Measurements from ENCODE around the gene CD40LG.

The CD40LG gene

DNA sequence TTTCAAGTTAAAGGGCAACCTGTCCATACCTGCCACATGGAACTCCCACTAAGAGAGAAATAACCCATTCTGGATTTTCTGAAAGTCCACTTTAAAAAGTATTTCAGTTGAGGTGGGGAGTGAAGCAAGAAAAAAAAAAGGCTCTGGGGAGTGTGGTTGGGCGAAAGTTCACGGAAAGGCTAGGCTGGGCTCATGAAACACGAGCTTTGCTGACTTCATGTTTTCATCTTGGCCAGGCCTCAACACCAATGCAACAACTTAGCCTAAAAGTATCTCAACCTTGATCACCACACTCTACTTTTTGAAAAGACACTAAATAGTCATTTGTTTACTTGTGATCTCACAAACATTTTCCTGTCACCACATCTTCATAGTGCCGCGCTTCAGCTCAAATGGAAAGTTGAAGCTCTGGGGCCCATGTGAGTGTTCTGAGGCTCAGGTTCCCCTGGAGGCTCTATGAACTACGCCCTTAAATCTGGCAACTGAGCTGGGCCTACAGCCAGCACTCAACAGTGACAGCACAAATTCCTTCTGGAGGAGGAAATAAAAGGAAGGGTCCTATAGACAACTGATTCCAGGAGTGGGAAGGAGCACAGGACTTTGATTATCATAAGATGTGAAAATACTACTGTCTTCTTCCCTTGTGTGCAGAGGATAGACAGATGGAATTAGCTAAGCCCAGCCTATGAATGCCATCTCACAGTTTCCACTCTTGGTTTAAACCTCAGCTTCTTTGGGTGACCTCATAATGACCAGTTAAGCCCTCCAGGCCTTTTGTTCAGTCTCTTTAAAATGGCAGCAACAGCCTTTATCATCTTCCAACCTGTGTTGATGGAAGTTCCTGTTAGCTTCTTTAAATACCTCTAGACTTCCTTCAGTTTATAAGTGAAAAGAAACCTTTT, 5.1 kb downstream of the CD40LG start:
- DNase-seq, result no peak

DNA sequence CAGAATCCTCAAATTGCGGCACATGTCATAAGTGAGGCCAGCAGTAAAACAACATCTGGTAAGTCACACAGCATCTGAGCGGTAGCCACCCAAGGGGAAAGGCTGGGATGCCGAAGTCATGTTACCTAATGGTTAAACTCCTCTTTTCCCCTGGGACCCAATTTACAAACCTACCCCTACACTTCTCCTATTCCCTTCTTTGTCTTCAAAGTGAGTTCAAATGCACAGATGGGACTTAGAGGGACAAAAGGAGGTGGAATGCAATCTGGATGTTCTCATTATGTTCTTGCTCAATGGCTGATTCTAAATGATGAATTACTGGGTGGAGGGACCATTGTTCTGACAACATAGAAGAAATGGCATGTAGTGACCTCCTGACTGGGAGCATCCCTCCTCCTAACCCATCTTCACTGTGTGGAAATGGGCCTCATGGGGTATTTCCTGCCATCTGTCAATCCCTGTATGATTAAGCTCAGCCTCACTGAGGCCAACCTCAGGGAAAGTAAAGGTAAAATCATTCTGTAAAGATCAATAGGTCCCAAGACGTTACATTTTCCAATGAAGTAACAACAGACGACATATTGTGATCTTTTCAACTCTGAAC, 8.5 kb downstream of the CD40LG start:
- no peak for DNase-seq

DNA sequence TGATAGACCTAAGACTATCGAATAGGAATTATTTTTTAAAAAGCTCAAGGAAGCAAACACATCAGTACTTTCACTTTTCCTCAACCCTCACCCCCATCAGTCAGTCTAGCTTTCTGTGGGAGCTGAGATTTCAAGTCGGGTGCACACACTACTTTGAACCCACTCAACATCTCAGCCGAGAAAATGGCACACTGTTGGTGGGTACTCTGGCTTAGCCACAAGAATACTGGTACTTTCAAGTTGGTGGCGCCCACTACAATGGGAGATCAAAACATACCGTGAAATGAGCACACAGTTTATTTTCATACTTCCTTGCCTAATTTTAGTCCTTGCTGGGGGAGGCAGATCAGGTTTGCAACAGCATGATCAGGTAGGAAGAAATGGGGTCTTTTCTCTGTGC, 10.2 kb downstream of the CD40LG start:
- DNase-seq, result no peak

DNA sequence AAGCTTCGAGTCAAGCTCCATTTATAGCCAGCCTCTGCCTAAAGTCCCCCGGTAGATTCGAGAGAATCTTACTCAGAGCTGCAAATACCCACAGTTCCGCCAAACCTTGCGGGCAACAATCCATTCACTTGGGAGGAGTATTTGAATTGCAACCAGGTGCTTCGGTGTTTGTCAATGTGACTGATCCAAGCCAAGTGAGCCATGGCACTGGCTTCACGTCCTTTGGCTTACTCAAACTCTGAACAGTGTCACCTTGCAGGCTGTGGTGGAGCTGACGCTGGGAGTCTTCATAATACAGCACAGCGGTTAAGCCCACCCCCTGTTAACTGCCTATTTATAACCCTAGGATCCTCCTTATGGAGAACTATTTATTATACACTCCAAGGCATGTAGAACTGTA, 11.2 kb downstream of the CD40LG start:
- no peak for DNase-seq

DNA sequence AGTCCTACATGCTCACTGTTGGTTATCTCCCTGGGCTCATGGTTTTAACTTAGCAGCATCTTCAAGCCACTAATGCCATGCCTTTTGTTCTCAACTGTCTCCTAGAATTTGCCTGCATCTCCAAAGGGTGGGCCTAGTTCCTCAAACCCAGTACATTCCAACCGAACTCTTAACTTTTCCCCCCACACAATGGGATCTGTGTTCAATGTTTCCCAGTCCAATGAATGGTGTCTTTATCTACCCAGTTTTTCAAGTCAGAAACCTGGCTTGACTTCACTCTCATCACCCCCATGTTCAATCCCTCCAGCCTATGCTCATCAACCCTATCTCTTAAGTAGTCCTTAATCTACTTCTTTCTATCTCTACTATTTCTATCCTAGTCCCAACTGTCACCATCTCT, 12.9 kb downstream of the CD40LG start:
- no peak for DNase-seq

DNA sequence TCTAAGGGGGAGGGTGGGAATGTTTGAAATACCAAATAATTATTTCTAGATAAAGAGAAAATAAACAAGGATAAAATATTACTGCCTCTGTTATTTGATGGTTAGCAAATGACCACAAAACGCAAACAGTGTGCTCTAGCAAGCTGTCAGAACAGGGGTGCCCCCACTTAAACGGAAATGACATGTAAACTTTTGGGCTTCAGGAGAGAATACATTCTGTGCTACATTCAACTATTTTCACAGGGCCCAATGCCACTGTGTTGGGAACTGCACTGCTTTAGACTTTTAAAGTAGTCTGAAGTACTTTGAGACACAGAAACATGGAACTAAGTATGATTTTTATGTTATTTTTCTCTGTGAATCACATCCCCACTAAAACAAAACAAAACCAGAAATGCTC, 14.1 kb downstream of the CD40LG start:
- no peak for DNase-seq

DNA sequence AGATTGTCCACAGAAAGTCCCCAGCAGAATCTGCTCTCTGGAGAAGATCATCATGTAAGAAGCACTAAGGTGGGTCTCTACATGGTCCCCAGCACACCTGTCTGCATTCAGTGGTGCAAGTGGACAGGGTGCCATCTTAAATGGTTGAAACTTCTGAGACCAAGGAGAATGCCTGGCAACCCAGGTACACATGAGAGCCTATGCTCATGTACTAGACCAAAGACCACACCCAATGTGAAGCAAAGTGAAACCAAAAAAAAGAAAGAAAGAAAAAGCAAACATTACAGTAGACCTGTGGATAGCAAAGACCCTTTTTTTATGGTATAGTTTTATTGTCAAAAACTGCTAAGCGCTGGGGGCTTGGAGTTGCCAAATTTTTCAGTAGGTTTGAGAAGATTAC, 15.0 kb downstream of the CD40LG start:
- DNase-seq, result no peak

DNA sequence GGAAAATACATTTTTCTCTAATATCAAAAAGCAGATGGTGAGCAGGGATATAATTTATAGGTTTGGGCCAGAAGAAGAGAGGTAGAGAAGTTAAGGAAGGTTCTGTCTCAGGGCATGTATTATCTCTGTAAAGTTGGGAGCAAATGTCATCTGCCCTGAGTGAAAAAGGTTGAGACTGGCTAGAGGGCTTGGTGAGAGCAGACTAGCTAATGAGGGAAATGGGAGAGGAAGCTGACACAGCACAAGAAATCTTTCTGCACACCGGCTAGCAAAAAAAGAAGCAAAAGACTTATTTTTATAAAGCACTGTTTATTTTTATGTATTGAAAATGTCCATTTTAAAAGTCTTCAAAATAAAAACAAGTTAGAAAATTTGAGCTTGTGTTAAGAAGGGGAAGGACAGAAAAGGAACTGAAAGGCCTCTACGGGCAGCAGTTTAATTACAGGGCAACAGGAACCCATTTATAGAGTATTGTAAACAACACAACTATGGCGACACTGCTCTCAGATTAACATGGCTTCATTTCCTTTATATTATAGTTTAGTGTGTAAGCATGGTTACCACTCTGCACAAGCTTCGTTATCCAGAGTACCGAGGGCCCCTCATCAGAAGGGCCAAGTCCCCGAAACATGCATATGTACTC, 17.4 kb downstream of the CD40LG start:
- DNase-seq, result no peak

DNA sequence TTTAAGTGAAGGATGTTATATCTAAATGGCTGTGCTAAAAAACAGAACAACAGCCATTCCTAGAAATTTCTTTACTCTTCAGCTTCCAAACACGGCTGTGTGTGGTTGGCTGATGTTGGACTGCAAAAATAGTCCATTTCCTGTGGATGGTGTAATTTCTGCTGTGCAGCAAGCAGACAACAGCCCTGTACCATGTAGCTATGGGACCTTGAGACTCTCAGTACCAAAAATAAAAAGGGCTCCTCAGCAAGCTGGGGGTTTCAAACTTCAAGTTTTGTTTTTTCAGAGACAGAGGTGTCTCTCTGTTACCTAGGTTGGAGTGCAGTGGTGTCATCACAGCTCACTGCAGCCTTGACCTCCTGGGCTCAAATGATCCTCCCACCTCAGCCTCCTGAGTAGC, 18.1 kb downstream of the CD40LG start:
- DNase-seq, result no peak

DNA sequence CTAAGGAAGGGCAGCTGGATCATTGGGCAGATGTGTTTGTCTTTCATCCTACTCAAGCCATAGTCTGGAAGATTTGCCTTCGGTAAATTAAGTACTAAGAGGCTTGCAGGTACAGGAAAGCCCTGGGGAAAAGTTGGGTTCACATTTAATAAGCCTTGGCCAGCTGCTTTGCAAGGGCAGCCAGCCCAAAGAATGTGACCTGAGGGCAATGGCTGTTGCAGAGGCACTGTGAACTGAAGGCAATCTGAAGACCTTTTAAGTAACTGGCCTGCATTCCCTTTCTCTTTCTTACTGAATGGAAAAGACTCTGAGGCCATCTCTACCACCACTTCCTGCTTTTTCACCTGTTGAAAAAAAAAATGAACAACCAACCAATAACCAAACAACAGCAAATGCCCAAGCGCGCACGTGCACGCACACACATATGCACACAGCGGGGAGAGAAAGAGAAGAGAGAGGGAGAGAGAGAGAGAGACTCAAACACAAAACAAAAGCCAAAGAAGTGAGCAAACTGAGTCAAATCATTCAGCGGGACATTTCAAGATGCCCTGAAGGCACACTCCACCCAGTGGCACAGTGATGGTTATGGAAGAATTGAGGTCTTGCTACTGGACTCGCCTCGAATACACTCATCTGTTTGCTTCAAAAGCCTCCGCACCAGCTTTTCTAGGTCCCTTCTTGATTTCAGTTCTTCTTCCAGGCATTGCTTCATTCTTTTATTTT, 19.6 kb downstream of the CD40LG start:
- no peak for DNase-seq

DNA sequence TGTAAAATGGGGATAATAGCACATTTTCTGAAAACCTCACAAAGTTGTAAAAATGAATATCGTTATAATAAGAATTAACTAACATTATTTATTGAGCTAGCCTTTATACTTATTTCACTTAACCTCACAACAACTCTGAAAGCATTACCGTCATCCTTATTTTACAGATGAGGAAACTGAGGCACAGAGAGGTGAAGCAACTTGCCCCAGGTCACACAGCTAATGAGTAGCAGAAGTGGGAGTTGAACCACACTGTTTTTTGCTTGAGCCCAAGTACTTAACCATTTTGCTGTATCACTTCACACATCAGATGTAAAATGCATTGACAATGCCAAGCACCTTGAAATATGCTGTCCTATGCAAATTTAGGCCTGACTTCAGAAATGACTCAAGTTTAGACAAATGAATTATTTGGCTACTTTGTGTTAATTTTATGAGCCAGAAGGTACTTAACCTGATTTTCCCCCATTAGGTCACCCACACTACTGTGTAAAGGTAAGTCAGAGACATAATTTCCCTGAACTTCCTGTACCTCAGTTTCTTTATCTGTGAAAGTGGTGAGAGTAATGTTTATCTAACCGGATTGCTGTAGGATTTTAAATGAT, 23.1 kb downstream of the CD40LG start:
- no peak for DNase-seq

DNA sequence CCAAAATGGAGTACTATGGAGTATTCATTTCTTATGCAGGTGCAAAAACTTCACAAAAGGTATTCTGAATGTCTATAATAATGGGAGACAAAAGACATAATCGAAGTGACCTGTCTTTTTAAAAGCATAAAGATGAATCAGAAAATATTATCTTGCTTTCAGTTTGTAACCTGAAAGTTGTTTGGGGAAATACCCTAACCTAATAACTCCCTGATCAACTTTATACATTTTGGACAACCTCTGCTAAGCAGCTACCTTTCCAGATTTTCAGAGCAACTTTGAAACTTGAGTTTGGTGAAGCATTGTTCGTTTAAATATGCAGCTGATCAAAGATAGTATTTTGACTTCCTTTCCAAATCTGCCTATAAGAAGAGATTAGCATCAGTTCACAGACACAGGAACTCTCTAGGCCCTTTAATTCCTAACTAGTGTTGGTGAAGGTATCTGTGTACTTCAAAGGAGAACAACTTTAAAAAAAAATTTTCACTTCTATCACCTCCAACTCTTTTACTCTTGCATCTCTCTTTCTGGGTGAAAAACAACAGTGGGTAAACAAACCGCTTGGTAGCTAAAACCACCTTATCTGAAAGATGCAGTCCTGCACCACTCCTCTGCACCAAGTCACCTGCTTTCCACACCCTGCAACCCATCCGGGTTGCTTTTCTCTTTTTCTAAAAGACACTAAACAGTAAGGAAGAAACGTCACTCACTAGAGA, 26.5 kb downstream of the CD40LG start:
- DNase-seq, result no peak

DNA sequence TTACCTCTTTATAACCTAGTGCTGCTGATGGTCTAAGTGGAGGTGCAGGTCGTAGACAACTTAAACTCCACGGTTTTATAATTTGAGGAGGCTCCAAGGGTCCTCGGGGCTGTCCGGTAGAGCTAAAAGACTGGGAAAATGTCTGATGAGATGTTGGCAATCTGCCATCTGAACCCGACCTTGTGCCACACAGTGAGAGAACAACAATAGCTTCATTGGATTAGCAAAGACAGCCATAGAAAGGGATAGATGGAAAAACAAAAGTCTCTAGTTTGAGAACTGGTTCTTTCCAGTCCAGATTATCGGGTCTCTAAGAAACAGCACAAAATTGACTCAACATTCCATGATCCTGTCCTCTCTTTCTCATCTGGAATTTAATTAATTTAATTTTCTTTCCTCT, 31.6 kb downstream of the CD40LG start:
- no peak for DNase-seq

DNA sequence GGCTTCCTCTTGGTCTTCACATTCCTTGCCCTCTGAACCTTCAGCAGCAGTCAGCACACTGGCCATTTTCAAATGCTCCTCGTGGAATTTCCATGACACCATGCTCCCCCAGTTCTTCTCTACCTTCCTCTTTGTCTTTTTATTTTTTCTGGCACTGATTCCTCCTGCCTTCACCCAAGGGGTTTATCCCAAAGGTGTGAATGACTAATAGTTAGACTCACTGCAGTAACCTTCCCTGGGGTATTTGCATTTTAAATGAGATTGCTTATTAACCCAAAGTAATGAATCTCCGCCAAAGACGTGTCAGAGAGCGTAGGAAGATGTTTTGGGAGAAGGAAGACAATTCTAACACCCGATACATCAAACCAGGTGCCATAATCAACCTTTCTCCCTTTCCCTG, 36.2 kb downstream of the CD40LG start:
- DNase-seq, result no peak

DNA sequence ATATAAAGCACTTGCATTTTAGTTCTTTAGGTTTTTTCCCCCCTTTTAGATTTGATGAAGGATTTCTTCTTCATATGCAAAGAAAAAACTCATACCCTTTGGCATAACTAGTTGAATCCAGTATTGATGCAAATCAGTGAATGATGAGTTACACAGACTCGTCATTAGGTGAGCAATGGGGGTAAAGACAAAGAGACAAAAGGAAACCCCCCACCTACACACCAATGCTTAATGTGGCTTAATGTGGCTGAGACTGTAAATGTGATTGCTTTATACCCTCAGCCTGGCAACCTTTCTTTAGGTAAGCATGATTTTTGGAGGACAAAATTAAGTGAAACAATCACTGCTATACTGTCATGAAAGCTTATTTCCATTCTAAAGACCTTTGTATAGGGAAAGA, 39.5 kb downstream of the CD40LG start:
- no peak for DNase-seq

DNA sequence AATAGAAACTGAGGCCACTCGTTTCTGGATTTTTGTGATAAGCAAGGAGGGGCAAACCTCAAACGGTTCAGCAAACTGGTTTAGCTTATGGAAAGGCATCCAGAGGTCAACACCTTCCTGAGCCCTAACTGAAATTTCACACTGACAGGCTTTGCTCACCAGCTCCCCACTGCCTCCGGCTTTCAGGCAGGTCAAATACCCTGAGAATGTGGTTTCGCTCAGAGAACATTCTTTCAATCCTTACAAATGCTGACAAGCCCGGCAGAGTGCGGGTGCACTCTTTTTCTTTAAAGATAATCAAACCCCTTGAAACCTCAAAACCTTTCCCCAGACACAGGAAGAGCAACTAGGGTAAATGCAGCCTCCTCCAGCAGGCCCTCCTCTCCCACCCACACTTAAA, 41.5 kb downstream of the CD40LG start:
- no peak for DNase-seq

DNA sequence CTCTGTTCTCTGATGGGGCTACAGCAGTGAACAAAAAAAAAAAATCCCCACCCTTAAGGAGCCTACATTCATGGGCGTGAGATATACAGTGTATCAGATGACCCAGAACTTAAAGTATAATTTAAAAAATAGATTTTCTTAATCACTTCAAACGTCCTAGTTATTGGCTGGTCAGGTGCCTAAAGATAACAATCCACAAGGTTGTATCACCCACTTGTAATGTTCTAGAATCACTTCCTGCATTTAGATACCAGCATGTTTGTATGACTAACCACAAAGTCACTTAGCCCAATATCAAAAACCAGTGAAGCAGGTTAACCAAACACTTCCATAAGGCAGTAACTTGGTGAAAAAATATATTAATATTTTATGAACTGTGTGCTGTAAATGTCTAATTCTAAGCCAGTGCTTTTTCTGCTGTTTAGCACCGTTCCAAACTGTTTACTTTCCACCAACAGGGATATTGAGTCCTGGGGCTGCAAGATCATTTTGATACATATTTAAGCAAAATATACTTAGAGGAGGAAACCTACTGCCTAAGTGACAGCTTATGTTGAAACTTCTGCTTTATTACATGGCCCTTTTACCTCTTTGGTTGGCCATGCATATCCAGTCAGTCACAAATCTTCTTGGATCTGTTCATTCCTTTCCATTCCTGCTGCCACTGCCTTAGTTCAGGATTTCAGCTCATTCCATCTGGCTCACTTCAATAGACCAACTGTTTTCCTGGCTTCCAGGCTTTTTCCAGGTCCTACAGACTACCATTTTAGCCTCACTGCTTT, 43.3 kb downstream of the CD40LG start:
- no peak for DNase-seq

DNA sequence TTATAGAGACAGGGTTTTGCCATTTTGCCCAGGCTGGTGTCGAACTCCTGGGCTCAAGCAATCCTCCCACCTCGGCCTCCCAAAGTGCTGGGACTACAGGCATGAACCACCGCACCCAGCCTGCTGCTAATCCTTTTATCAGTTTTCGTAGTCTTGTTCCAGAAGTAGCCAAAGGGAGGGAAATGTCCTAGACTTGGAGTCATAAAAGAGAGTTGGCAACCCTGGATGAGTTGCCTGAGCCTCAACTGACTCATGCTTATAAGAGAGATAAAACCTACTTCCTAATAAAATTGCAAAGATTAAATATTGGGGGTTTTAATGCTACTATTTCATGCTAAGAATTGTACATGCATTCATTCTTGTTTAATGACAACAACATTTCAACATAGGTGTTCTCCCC, 44.3 kb downstream of the CD40LG start:
- no peak for DNase-seq

DNA sequence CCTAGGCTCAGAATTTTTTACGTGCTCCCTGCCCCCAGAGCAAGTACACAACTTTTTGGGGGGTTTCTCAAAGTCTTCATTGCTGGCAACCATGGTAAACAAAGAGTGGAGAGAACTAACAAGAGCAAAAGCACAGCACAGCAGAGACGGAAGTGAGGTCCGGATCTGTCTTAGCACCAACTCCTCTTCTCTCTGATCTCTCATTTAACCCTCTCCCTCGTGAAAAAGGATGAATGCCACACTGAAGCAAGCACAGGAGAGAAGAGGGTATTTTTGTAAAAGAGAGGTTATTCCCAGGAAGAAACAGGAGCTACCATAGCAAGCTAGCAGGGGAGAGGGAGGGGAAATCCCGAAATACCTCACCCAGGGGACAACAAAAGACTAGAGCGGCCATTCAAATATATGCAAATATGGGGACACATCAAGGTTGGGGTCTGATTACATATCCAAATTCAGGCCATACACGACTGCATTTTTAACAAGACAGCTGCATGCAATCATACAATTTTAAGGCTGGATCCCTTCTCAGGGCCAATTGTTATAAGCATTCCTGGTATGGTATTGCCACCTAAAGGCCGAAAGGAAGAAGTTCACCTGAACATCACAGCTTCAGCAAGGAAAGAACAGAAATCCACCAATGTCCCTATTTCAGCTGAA, 46.6 kb downstream of the CD40LG start:
- peak; percentile 36 for DNase-seq

DNA sequence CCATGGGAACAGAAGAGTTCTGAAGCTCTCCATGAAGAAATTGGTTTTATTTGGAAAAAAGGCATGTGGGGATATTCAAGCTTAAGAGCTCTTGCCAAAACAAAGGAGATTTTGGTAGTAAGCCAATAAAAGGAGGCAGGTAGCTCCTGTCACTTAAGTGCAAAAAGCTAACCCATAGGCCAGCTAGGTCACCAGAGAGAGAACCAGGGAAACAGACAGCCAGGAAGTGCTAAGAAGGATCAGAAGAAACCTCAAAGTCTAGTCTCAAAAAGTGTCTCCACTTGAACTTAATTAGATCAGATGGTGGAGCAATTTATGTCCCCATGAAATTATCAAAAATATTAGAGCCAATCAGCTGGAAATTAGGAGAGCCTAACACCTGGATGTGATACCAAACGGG, 49.2 kb downstream of the CD40LG start:
- no peak for DNase-seq

DNA sequence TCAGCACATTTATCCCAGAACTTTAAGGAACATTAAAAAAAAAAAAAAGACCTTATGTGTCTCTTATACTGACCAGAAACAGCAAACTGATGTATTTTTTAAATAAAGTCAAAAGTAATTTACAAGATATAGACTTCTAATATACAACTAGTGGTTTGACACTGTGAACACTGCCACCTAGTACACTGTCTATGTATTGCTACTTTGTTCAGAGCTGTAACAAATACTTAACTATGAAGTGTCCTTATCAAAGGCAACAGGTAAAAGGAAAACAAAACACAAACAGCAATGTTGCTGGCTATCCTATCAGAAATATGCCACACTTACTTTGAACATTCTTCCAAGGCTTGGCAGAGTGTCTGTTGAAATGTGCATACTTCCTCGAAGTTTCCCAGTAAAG, 60.4 kb downstream of the CD40LG start:
- no peak for DNase-seq

All from NCI-H146 (cell line).